ENCODE measurements around the gene NEB.

Gene NEB

DNA sequence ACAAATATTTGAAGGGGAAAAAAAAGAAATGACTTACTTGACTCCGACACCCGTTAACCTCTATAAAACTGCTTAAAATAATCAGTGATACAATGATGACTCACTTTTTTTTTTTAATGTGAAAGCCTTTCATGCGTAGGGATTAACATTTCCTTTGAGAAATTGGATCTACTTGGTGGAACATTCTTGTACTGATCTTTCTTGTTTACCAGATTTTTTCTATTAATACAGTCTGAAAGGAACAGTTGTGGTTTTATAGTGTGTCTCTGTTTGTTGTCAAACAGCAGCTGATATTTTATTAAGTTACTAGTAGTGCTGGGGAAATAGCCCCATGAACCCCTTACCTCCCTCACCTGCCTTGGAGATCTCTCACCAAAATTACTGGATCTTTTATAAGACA lies 40.2 kb upstream of the NEB start:
- Histone ChIP-seq H3K4me3 (ENCODE audit: low read depth, low read length) (no peak overlapping the region), H3K27ac (no peak overlapping the region), H3K36me3 (ENCODE audit: control insufficient read depth, insufficient read depth, low read length) (no peaks in the 10 kb centered on the region), H3K9me3 (ENCODE audit: control insufficient read depth, low read length) (no peaks in the 10 kb centered on the region), H2AFZ (no peak overlapping the region), H3K4me1 (no peaks in the 10 kb centered on the region), H3K9ac (no peak overlapping the region), H3K4me2 (ENCODE audit: low read length) (no peak overlapping the region), H3K27me3 (ENCODE audit: control insufficient read depth, insufficient read depth, low read length) (no peaks in the 10 kb centered on the region), H3K79me2 (no peaks in the 10 kb centered on the region)
- TF ChIP-seq, protein P1, sequence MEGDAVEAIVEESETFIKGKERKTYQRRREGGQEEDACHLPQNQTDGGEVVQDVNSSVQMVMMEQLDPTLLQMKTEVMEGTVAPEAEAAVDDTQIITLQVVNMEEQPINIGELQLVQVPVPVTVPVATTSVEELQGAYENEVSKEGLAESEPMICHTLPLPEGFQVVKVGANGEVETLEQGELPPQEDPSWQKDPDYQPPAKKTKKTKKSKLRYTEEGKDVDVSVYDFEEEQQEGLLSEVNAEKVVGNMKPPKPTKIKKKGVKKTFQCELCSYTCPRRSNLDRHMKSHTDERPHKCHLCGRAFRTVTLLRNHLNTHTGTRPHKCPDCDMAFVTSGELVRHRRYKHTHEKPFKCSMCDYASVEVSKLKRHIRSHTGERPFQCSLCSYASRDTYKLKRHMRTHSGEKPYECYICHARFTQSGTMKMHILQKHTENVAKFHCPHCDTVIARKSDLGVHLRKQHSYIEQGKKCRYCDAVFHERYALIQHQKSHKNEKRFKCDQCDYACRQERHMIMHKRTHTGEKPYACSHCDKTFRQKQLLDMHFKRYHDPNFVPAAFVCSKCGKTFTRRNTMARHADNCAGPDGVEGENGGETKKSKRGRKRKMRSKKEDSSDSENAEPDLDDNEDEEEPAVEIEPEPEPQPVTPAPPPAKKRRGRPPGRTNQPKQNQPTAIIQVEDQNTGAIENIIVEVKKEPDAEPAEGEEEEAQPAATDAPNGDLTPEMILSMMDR (IDR thresholded peaks at IDR 0.05), result no peak

DNA sequence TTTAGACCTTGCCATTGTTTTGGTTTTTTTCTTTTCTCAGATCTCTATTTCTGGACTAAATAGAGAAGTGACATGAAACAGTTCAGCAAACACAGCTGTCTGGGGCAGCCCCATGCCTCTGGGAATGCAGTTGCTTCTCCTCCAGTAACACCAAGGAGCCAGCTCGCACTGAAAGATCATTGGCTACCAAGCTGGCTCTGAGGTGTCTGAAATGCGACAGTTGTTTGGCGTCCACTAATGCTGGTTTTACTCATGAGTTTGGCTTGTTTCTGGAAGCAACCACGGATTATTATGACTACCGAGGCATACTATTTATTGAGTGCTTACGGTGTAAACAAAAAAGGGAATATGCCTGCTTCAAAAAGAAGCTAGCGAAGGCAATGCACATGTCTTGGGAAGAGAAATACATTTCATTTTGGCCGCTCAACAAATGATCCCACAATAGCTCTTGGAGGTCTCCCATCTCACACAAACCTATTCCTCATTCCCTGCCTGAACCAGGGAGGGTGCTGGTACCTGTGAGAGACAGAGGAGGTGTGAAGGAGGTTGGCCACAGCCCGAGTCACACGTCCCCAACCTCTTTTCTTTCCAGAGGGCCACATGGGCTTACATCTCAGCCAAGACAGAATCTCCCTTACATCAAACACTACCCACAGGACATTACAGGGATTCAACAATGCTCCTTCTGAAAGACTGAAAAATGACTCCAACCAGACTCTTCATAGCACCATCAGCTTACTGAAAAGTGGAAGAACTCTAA lies 37.5 kb upstream of the NEB start:
- no peak overlapping the region for H3K9ac ChIP-seq
- no peaks in the 10 kb centered on the region for H3K27me3 ChIP-seq (ENCODE audit: control insufficient read depth, insufficient read depth, low read length)
- no peaks in the 10 kb centered on the region for H3K4me1 ChIP-seq
- H3K79me2 ChIP-seq, result no peaks in the 10 kb centered on the region
- H3K27ac ChIP-seq, result no peak overlapping the region
- no peak overlapping the region for H3K4me3 ChIP-seq (ENCODE audit: low read depth, low read length)
- H3K36me3 ChIP-seq (ENCODE audit: control insufficient read depth, insufficient read depth, low read length), result no peaks in the 10 kb centered on the region
- no peaks in the 10 kb centered on the region for H3K9me3 ChIP-seq (ENCODE audit: control insufficient read depth, low read length)
- TF ChIP-seq, protein P1 (IDR thresholded peaks at IDR 0.05), result no peak
- no peak overlapping the region for H3K4me2 ChIP-seq (ENCODE audit: low read length)
- no peak overlapping the region for H2AFZ ChIP-seq

DNA sequence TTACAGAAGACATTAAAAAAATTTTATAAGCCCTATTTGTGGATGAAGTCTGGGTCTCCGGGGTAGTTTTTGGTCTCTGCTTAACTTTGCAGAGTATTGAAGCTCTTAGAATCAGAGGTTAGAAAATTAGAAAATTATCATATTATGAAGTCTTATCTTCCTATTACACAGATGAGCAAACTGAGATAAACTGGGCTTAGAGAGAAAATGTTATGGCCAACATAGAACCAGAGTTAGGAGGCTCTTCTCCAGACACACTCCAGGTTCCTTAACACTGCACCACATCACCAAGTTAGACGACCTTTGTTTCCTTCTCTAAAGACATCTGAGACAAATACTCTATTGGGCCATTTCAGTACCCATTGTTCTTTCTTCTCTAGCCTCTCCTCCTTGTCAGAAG lies 36.7 kb upstream of the NEB start:
- H3K9me3 ChIP-seq (ENCODE audit: control insufficient read depth, low read length), result no peaks in the 10 kb centered on the region
- no peak overlapping the region for H3K9ac ChIP-seq
- H3K4me1 ChIP-seq, result no peaks in the 10 kb centered on the region
- TF ChIP-seq, protein P1 (IDR thresholded peaks at IDR 0.05), result no peak
- H3K27ac ChIP-seq, result no peak overlapping the region
- no peak overlapping the region for H3K4me2 ChIP-seq (ENCODE audit: low read length)
- H3K27me3 ChIP-seq (ENCODE audit: control insufficient read depth, insufficient read depth, low read length), result no peaks in the 10 kb centered on the region
- H3K79me2 ChIP-seq, result no peaks in the 10 kb centered on the region
- no peak overlapping the region for H3K4me3 ChIP-seq (ENCODE audit: low read depth, low read length)
- no peaks in the 10 kb centered on the region for H3K36me3 ChIP-seq (ENCODE audit: control insufficient read depth, insufficient read depth, low read length)
- H2AFZ ChIP-seq, result no peak overlapping the region

DNA sequence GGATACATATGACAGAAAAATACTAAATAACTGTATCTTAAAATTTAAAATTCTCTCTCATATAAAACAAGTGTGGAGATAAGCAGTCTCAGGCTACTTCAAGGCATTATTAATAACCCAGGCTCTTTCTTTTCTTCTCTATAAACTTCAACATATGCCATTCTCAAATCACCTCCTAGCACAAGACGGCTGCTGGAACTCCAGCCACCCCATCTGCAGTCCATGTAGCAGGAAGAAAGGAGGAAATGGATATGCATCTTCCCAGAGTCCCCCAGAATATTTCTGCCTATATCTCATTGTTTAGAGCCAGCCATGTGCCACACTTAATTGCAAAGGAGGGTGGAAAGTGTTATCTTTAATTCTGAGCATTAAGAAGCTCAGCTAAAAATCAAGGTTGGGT lies 35.3 kb upstream of the NEB start:
- Histone ChIP-seq H3K4me2 (ENCODE audit: low read length) (no peak overlapping the region), H2AFZ (no peak overlapping the region), H3K27me3 (ENCODE audit: control insufficient read depth, insufficient read depth, low read length) (no peaks in the 10 kb centered on the region), H3K9me3 (ENCODE audit: control insufficient read depth, low read length) (no peaks in the 10 kb centered on the region), H3K4me3 (ENCODE audit: low read depth, low read length) (no peak overlapping the region), H3K36me3 (ENCODE audit: control insufficient read depth, insufficient read depth, low read length) (no peaks in the 10 kb centered on the region), H3K27ac (no peak overlapping the region), H3K79me2 (no peaks in the 10 kb centered on the region), H3K4me1 (no peaks in the 10 kb centered on the region), H3K9ac (no peak overlapping the region)
- TF ChIP-seq, protein P1 (IDR thresholded peaks at IDR 0.05), result no peak

DNA sequence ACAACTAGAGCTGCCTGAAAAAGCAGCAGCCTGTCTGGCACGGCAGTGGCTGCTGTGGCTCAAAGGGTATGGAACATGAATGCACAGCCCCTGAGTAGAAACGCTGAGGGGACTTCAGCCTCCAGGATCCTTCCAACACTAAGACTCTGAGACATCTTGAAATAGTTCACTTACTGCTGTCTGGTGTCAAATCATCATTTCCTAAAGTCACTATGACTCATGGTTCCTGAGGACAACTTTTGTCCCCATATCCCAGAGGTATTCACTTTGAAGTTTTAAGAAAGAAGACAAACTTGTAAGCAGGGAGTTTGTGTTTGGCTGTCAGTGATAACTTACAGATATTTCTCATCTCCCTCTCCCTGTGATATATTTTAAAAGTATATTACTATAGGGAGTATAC lies 33.3 kb upstream of the NEB start:
- H3K27ac ChIP-seq, result no peak overlapping the region
- H2AFZ ChIP-seq, result no peak overlapping the region
- H3K79me2 ChIP-seq, result no peaks in the 10 kb centered on the region
- H3K9ac ChIP-seq, result no peak overlapping the region
- TF ChIP-seq, protein P1 (IDR thresholded peaks at IDR 0.05), result no peak
- H3K4me1 ChIP-seq, result no peaks in the 10 kb centered on the region
- no peak overlapping the region for H3K4me2 ChIP-seq (ENCODE audit: low read length)
- no peaks in the 10 kb centered on the region for H3K36me3 ChIP-seq (ENCODE audit: control insufficient read depth, insufficient read depth, low read length)
- no peaks in the 10 kb centered on the region for H3K27me3 ChIP-seq (ENCODE audit: control insufficient read depth, insufficient read depth, low read length)
- no peak overlapping the region for H3K4me3 ChIP-seq (ENCODE audit: low read depth, low read length)
- H3K9me3 ChIP-seq (ENCODE audit: control insufficient read depth, low read length), result no peaks in the 10 kb centered on the region

Measured in parathyroid adenoma (tissue), 2 donors.